GM21526 (cell line): ENCODE results near the gene CDH18.
"Not testable (repeated sequence)": the region's sequence is repeated elsewhere in the genome, so short reads cannot be mapped to it uniquely, and the experiment has no call there.

Source experiments
- ATAC-seq: cut with Tn5 transposase; IDR thresholded peaks from one replicate; pipeline ENCODE4 v1.9.1; 2021; ENCODE audit warnings: moderate library complexity; ENCODE audit not compliant: unreplicated experiment, low FRiP score

Gene CDH18

GRCh38 chr5:19866090-19866450, 121.9 kb downstream of the CDH18 start:
- no peak for ATAC-seq

GRCh38 chr5:19865336-19866089, 122.5 kb downstream of the CDH18 start:
- no peak for ATAC-seq

- no peak for ATAC-seq
These were observed 125.3 kb downstream of the CDH18 start for GRCh38 chr5:19862711-19863110.

- no peak for ATAC-seq
These were observed 129.0 kb downstream of the CDH18 start for GRCh38 chr5:19859020-19859419.

- ATAC-seq: no peak
These were observed 132.1 kb downstream of the CDH18 start for GRCh38 chr5:19855931-19856330.

GRCh38 chr5:19855453-19855852, 132.5 kb downstream of the CDH18 start:
- no peak for ATAC-seq

- ATAC-seq: no peak
These were observed 133.0 kb downstream of the CDH18 start for GRCh38 chr5:19855031-19855430.

- ATAC-seq: no peak
These were observed 134.3 kb downstream of the CDH18 start for GRCh38 chr5:19853616-19854240.

- no peak for ATAC-seq
These were observed 150.3 kb downstream of the CDH18 start for GRCh38 chr5:19837536-19838174.

- no peak for ATAC-seq
These were observed 152.6 kb downstream of the CDH18 start for GRCh38 chr5:19835442-19835841.

GRCh38 chr5:19812720-19813119, 175.3 kb downstream of the CDH18 start:
- not testable (repeated sequence) for ATAC-seq

- no peak for ATAC-seq
These were observed 181.2 kb downstream of the CDH18 start for GRCh38 chr5:19806756-19807155.

- no peak for ATAC-seq
These were observed 185.3 kb downstream of the CDH18 start for GRCh38 chr5:19802686-19803085.

- ATAC-seq: no peak
These were observed 192.8 kb downstream of the CDH18 start for GRCh38 chr5:19795218-19795617.

- ATAC-seq: no peak
These were observed 197.1 kb downstream of the CDH18 start for GRCh38 chr5:19790829-19791466.

GRCh38 chr5:19782566-19782965, 205.4 kb downstream of the CDH18 start:
- no peak for ATAC-seq

- ATAC-seq: no peak
These were observed 210.6 kb downstream of the CDH18 start for GRCh38 chr5:19777363-19777762.

GRCh38 chr5:19776886-19777285, 211.1 kb downstream of the CDH18 start:
- not testable (repeated sequence) for ATAC-seq

- no peak for ATAC-seq
These were observed 216.7 kb downstream of the CDH18 start for GRCh38 chr5:19771174-19771835.

GRCh38 chr5:19770396-19770795, 217.6 kb downstream of the CDH18 start:
- ATAC-seq: no peak

- ATAC-seq: no peak
These were observed 220.0 kb downstream of the CDH18 start for GRCh38 chr5:19767987-19768386.
